NCI-H1092 (cell line): Measurements from ENCODE around the gene RRP1B.
"Not testable (repeated sequence)": the region's sequence is repeated elsewhere in the genome, so short reads cannot be mapped to it uniquely, and the experiment has no call there.

ENCODE experiments used
- DNase-seq: peaks from one replicate; lab custom pipeline; 2025; lab: John Stamatoyannopoulos, UW

The RRP1B gene, protein sequence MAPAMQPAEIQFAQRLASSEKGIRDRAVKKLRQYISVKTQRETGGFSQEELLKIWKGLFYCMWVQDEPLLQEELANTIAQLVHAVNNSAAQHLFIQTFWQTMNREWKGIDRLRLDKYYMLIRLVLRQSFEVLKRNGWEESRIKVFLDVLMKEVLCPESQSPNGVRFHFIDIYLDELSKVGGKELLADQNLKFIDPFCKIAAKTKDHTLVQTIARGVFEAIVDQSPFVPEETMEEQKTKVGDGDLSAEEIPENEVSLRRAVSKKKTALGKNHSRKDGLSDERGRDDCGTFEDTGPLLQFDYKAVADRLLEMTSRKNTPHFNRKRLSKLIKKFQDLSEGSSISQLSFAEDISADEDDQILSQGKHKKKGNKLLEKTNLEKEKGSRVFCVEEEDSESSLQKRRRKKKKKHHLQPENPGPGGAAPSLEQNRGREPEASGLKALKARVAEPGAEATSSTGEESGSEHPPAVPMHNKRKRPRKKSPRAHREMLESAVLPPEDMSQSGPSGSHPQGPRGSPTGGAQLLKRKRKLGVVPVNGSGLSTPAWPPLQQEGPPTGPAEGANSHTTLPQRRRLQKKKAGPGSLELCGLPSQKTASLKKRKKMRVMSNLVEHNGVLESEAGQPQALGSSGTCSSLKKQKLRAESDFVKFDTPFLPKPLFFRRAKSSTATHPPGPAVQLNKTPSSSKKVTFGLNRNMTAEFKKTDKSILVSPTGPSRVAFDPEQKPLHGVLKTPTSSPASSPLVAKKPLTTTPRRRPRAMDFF

GRCh38 chr21:43659136-43660000 lies at the start of gene RRP1B, which contains the start of gene HSF2BP:
TSS of gene RRP1B (plus strand) at chr21:43659560. CDS start at chr21:43659665, 105 bp downstream.
TSS of gene HSF2BP (minus strand) at chr21:43659488. CDS start at chr21:43658096, 1,392 bp downstream.
- peak; percentile 77 for DNase-seq

DNA sequence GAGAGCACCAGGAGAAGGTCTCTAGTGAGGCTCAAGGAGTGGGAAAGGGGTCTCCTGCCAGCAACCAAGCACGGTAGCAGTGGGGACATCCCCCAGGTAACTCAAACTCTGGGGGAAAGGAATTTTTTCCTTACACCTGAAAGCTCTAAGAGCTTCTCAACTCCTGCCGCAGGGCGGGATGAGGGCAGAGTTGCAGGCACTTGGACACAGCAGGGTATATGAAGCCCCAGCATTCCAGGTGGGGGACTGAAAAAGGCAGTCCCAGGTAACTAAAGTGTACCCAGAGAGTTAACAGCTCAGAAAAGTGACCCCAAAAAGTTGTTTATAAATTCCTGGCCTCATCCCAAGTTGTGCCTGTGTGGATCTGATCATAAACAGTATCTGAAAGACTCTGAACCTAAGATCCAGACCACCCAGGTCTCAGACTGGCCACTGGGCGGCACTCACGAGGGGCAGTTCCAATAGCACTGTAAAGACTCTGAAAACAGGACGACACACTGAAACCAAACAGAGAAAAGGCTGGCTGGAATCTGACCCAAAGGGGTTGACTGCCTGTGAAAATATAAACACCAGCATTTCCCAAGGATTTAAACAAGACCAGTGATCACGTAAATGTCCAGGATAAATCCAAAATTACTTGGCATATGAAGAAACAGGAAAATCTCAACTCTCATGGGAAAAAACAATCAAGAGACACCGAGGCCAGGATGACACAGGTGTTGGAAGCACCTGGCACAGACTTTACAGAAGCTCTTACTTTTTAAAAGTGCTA lies 47.6 kb upstream of the RRP1B start:
- peak; percentile 46 for DNase-seq

GRCh38 chr21:43613755-43614638 lies 45.4 kb upstream of the RRP1B start:
- no peak for DNase-seq

GRCh38 chr21:43614839-43615238 lies 44.5 kb upstream of the RRP1B start:
- DNase-seq, result no peak

GRCh38 chr21:43616861-43617260 lies 42.5 kb upstream of the RRP1B start:
- not testable (repeated sequence) for DNase-seq

GRCh38 chr21:43618940-43619339 lies 40.4 kb upstream of the RRP1B start:
- DNase-seq, result no peak

DNA sequence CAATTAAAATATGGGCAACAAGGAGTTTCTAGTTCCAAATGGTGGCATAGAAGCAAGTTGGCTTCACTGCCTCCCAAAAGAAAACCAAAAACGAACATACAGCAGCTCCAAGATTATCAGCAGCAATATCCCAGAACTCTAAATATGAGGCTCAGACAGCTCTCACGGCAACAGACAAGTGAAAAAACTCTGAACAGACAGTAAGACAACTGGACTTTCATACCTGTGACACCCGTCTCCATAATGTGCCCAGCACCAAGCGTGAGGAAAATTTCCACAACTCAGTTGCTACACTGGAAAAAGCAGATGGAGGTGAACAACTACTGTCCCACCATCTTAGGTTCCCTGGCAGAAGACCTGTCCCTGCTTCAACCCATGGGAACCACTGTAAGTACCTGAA lies 40.0 kb upstream of the RRP1B start:
- DNase-seq, result no peak

GRCh38 chr21:43619856-43620255 lies 39.5 kb upstream of the RRP1B start:
- DNase-seq, result no peak

GRCh38 chr21:43622796-43623195 lies 36.6 kb upstream of the RRP1B start:
- DNase-seq, result no peak

- no peak for DNase-seq
These were observed 35.8 kb upstream of the RRP1B start for GRCh38 chr21:43623588-43623987.

DNA sequence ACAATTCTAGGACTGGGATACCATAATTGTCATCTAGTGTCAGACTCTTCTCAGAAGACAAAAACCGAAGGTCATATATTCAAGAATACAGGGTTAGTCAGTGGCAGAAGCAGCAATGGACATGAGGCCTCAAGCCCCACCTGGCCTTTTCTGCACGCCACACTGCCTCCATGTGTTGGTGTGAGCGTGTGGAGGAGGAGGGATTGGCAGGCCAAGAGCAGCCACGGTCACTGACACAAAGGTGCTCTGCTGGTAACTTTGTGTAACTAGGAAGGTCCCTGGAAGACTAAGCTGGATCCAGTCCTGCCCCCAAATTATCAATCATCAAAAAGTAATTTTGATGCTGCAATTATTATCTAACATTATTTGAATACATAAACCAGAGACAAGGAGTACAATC lies 35.0 kb upstream of the RRP1B start:
- no peak for DNase-seq

- no peak for DNase-seq
These were observed 33.0 kb upstream of the RRP1B start for GRCh38 chr21:43626390-43626789.

DNA sequence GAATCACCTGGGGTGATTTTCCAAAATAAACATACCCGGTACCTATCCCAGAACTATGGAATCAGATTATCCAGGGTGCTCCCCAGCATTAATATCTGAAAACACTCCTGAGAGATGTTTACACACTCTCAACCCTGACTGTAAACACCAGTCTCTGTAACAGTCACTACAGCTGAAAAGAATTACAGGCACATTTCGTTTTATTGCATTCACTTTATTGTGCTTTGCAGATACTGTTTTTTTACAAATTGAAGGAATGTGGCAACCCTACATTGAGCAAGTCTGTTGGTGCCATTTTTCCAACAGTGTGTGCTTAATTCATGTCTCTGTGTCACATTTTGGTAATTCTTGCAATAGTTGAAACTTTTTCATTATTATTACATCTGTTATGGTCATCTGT lies 31.8 kb upstream of the RRP1B start:
- no peak for DNase-seq

- no peak for DNase-seq
These were observed 27.8 kb upstream of the RRP1B start for GRCh38 chr21:43631411-43632107.

DNA sequence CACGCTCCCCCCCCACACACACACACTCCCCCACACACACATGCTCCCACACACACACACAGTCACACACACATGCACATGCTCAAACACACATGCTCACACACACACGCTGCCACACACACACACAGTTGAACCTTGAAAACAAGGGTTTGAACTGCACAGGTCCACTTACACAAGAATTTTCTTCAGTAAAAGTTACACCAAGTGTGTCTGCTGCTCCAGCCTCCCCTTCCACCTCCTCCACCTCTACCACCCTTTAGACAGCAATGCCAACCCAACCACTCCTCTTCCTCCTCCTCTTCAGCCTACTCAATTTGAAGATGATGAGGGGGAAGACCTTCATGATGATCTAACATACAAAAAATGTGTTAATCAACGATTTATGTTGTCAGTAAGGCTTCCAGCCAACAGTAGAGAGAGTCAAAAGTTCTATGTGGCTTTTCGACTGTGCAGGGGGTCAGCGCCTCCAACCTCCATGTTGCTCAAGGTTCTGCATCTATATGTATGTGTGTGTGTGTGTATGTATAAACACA lies 26.9 kb upstream of the RRP1B start:
- no peak for DNase-seq

DNA sequence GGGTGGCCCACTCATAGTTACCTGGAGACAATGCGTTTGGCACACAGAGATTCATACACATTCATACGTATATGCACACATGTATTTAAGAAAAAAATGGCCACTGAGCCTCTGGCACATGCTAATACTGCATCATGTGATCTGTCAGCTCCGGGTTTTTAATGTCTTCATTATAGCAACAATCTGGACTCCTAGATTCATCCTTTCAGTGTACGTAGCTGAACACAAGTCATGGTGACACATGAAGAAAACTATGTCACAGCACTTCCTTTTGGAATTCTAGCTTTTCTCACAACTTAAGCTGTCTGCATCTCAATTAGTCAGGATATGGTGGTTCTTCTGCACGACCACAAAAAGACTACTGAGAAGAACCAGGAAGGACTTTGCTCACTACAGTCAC lies 24.7 kb upstream of the RRP1B start:
- DNase-seq, result no peak

DNA sequence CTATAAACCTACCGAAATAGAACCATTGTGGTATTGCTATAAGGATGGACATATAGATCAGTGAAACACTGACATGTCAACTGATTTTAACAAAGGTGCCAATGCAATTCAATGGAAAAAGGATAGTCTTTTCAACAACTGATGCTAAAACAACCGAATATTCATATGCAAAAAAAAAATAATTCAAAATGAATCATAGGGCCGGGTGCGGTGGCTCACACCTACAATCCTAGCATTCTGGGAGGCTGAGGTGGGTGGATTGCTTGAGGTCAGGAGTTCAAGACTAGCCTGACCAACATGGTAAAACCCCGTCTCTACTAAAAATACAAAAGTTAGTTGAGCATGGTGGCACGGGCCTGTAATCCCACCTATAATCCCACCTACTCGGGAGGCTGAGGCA lies 23.9 kb upstream of the RRP1B start:
- no peak for DNase-seq

- no peak for DNase-seq
These were observed 21.7 kb upstream of the RRP1B start for GRCh38 chr21:43637530-43638158.
